ENCODE data around the gene ERMARD. TPM values are rescaled to one million over a fixed set of nuclear protein-coding genes. Genes with fewer than 3 reads are reported as not detected.
A peak's percentile ranks its signal among the peaks of the same experiment; 100 is the strongest.

The ERMARD gene
- total RNA-seq, 2 experiments from 2014 or later = 23.2 to 42.3 TPM

DNA sequence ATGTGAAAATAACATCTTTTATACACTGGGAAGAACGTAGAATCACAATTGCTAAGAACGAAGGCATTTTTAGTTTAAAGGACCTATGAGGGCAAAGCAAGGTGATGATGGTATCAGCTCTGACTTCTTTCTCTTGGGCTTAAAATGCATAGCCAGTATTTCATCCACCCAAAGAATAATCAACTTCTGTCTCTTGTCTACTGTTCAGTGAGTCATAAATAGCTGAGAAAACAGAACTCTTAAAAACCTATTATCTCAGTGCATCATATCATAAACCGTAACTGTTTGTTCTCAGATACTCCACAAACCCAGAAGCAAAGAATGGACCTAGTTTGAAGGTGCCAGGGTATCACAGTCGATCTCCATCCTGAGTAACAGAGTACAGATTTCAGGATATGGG, 32.3 kb upstream of the ERMARD start:
- DNase-seq (ENCODE audit: low spot score) = no peak
- H3K4me1 ChIP-seq (ENCODE audit: insufficient read depth, low read length, poor library complexity, severe bottlenecking) = peaks cover 15% of the 10 kb centered on the region
- H3K27ac ChIP-seq (ENCODE audit: low read depth, low read length, poor library complexity, severe bottlenecking) = no peak overlapping the region
- peaks cover 66% of the 10 kb centered on the region for H3K79me2 ChIP-seq (ENCODE audit: insufficient read depth, low read depth, low read length)
- intact Hi-C loops (cut with micrococcal nuclease; ENCODE audit: unreplicated experiment) = no loop called here
- H3K4me2 ChIP-seq (ENCODE audit: low read length) = no peak overlapping the region
- peaks cover 22% of the 10 kb centered on the region for H4K20me1 ChIP-seq (ENCODE audit: insufficient read depth, low read length)
- CTCF ChIA-PET (ENCODE audit: unreplicated experiment) = no interaction called here
- H3K36me3 ChIP-seq (ENCODE audit: insufficient read depth, low read length) = peaks cover 60% of the 10 kb centered on the region
- BruUV-seq (replicated peaks) = no TSS peak
- H2AFZ ChIP-seq (ENCODE audit: low read length) = no peak overlapping the region
- H3K9me3 ChIP-seq (ENCODE audit: low read length) = no peaks in the 10 kb centered on the region
- POLR2A ChIA-PET = interaction anchor here (1.4 to 4.0 kb wide), 3 partner anchors 10 to 54 kb away, joined by 3 to 28 read pairs (median 23); no protein-coding TSS in a partner anchor
- H3K4me3 ChIP-seq (ENCODE audit: low read depth, low read length, poor library complexity, severe bottlenecking) = no peak overlapping the region
- no peaks in the 10 kb centered on the region for H3K9me2 ChIP-seq (ENCODE audit: insufficient read depth, low read length)
- no peak for TF ChIP-seq EZH2phosphoT487 (IDR thresholded peaks at IDR 0.05; ENCODE audit: borderline replicate concordance, low read depth, low read length)
- TF ChIP-seq, protein P1, sequence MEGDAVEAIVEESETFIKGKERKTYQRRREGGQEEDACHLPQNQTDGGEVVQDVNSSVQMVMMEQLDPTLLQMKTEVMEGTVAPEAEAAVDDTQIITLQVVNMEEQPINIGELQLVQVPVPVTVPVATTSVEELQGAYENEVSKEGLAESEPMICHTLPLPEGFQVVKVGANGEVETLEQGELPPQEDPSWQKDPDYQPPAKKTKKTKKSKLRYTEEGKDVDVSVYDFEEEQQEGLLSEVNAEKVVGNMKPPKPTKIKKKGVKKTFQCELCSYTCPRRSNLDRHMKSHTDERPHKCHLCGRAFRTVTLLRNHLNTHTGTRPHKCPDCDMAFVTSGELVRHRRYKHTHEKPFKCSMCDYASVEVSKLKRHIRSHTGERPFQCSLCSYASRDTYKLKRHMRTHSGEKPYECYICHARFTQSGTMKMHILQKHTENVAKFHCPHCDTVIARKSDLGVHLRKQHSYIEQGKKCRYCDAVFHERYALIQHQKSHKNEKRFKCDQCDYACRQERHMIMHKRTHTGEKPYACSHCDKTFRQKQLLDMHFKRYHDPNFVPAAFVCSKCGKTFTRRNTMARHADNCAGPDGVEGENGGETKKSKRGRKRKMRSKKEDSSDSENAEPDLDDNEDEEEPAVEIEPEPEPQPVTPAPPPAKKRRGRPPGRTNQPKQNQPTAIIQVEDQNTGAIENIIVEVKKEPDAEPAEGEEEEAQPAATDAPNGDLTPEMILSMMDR (conservative IDR thresholded peaks at IDR 0.05; ENCODE audit: low read length) = no peak

DNA sequence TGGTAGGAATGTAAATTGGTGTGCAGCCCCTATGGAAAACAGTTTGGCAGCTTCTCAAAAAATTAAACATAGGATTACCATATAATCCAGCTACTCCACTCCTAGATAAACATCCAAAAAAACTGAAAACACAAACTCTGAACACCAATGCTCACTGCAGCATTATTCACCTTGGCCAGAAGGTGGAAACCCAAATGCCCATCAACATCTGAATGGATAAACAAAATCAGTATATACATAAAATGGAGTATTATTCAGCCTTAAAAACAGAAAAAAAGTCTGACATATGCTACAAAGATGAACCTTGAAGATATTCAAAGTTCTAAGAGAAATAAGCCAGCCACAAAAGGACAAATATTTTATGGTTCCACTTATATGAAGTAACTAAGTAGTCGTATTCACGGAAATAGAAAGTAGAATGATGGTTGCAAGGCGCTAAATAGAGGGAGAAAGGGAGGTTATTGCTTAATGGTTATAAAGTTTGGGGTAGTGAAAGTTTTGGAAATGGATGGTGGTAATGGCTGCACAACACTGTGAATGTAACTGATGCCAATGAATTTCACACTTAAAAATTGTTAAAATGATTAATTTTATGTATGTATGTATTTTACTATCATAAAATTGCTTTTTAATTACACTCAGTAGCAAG, 31.1 kb upstream of the ERMARD start:
- H2AFZ ChIP-seq (ENCODE audit: low read length) = no peak overlapping the region
- BruUV-seq (replicated peaks) = no TSS peak
- H4K20me1 ChIP-seq (ENCODE audit: insufficient read depth, low read length) = peaks cover 22% of the 10 kb centered on the region
- ChIA-PET POLR2A (interaction anchor here (3.5 to 4.0 kb wide), 2 partner anchors 11 to 15 kb away, joined by 23 to 28 read pairs; no protein-coding TSS in a partner anchor), CTCF (ENCODE audit: unreplicated experiment) (no interaction called here)
- no peak overlapping the region for H3K4me2 ChIP-seq (ENCODE audit: low read length)
- peaks cover 66% of the 10 kb centered on the region for H3K79me2 ChIP-seq (ENCODE audit: insufficient read depth, low read depth, low read length)
- no peak overlapping the region for H3K27ac ChIP-seq (ENCODE audit: low read depth, low read length, poor library complexity, severe bottlenecking)
- intact Hi-C loops (cut with micrococcal nuclease; ENCODE audit: unreplicated experiment) = no loop called here
- no peak for TF ChIP-seq EZH2phosphoT487 (IDR thresholded peaks at IDR 0.05; ENCODE audit: borderline replicate concordance, low read depth, low read length)
- TF ChIP-seq, protein P1 (conservative IDR thresholded peaks at IDR 0.05; ENCODE audit: low read length) = peak; percentile 51
- H3K9me3 ChIP-seq (ENCODE audit: low read length) = no peaks in the 10 kb centered on the region
- DNase-seq (ENCODE audit: low spot score) = no peak
- peaks cover 48% of the 10 kb centered on the region for H3K36me3 ChIP-seq (ENCODE audit: insufficient read depth, low read length)
- H3K9me2 ChIP-seq (ENCODE audit: insufficient read depth, low read length) = no peaks in the 10 kb centered on the region
- H3K4me1 ChIP-seq (ENCODE audit: insufficient read depth, low read length, poor library complexity, severe bottlenecking) = peaks cover 20% of the 10 kb centered on the region
- no peak overlapping the region for H3K4me3 ChIP-seq (ENCODE audit: low read depth, low read length, poor library complexity, severe bottlenecking)
